H9 (cell line): ENCODE data around the gene TMEM9. TPM values are rescaled to one million over a fixed set of nuclear protein-coding genes. Genes with fewer than 3 reads are reported as not detected.

Experiments used
- DNase-seq: peaks from one replicate; pipeline ENCODE4 v3.0.0-alpha.2; 2017
- H2AFZ ChIP-seq: one replicate; pipeline ENCODE4 v1.6.1; 2013; ENCODE audit warnings: mild to moderate bottlenecking, low read length, control low read depth, moderate library complexity
- H2AK5ac ChIP-seq: 2 replicates; pipeline ENCODE4 v1.6.1; 2013; ENCODE audit warnings: low read length, control low read depth, mixed read lengths; ENCODE audit not compliant: insufficient read length
- H2BK120ac ChIP-seq: one replicate; pipeline ENCODE4 v1.6.1; 2013; ENCODE audit warnings: low read depth, mild to moderate bottlenecking, low read length, control low read depth, inconsistent platforms; ENCODE audit not compliant: poor library complexity, severe bottlenecking
- H2BK12ac ChIP-seq: 2 replicates; pipeline ENCODE4 v1.6.1; 2013; ENCODE audit warnings: low read length, control low read depth, mixed read lengths, low read depth; ENCODE audit not compliant: insufficient read length
- H2BK15ac ChIP-seq: 2 replicates; pipeline ENCODE4 v1.6.1; 2013; ENCODE audit warnings: low read depth, low read length, control low read depth
- H2BK20ac ChIP-seq: one replicate; pipeline ENCODE4 v1.6.1; 2013; ENCODE audit warnings: low read depth, mild to moderate bottlenecking, low read length, control low read depth, inconsistent platforms; ENCODE audit not compliant: poor library complexity, severe bottlenecking
- H2BK5ac ChIP-seq: 2 replicates; pipeline ENCODE4 v1.6.1; 2013; ENCODE audit warnings: low read length, control low read depth, mixed read lengths; ENCODE audit not compliant: insufficient read length
- H3K14ac ChIP-seq: 2 replicates; pipeline ENCODE4 v1.6.1; 2013; ENCODE audit warnings: low read length, control low read depth; ENCODE audit not compliant: insufficient read depth
- H3K18ac ChIP-seq: 2 replicates; pipeline ENCODE4 v1.6.1; 2013; ENCODE audit warnings: low read depth, mild to moderate bottlenecking, mixed read lengths, low read length, control low read depth; ENCODE audit not compliant: insufficient read length
- H3K23ac ChIP-seq: 2 replicates; pipeline ENCODE4 v1.6.1; 2013; ENCODE audit warnings: low read length, control low read depth, mixed read lengths, low read depth; ENCODE audit not compliant: insufficient read length
- H3K23me2 ChIP-seq: 2 replicates; pipeline ENCODE4 v1.6.1; 2013; ENCODE audit warnings: low read depth, mild to moderate bottlenecking, mixed read lengths, low read length, control low read depth; ENCODE audit not compliant: insufficient read length, poor library complexity, severe bottlenecking
- H3K27ac ChIP-seq: 2 replicates; pipeline ENCODE4 v1.5.1; 2013; ENCODE audit warnings: low read length, control low read depth, mixed read lengths, low read depth; ENCODE audit not compliant: insufficient read length
- H3K27me3 ChIP-seq: 2 replicates; pipeline ENCODE4 v1.6.1; 2013; ENCODE audit warnings: low read length, control low read depth, inconsistent platforms; ENCODE audit not compliant: insufficient read depth
- H3K4ac ChIP-seq: 2 replicates; pipeline ENCODE4 v1.6.1; 2013; ENCODE audit warnings: low read depth, mild to moderate bottlenecking, control low read depth, inconsistent platforms, low read length, moderate library complexity
- H3K4me1 ChIP-seq: 2 replicates; pipeline ENCODE4 v1.6.1; 2013; ENCODE audit warnings: low read length, control low read depth, inconsistent platforms; ENCODE audit not compliant: insufficient read depth
- H3K4me2 ChIP-seq: 2 replicates; pipeline ENCODE4 v1.6.1; 2013; ENCODE audit warnings: low read length, control low read depth, mixed read lengths; ENCODE audit not compliant: insufficient read length, insufficient read depth
- H3K56ac ChIP-seq: 2 replicates; pipeline ENCODE4 v1.6.1; 2013; ENCODE audit warnings: low read depth, mild to moderate bottlenecking, mixed read lengths, low read length, control low read depth; ENCODE audit not compliant: insufficient read length
- H3K79me1 ChIP-seq: 2 replicates; pipeline ENCODE4 v1.6.1; 2013; ENCODE audit warnings: low read depth, mild to moderate bottlenecking, moderate library complexity, low read length, control low read depth, inconsistent platforms; ENCODE audit not compliant: insufficient read depth, poor library complexity, severe bottlenecking
- H3K79me2 ChIP-seq: 2 replicates; pipeline ENCODE4 v1.6.1; 2013; ENCODE audit warnings: low read length, control low read depth, inconsistent platforms; ENCODE audit not compliant: insufficient read depth
- H3K9ac ChIP-seq: 2 replicates; pipeline ENCODE4 v1.6.1; 2013; ENCODE audit warnings: low read length, control low read depth, mixed read lengths; ENCODE audit not compliant: insufficient read length; ENCODE audit errors: extremely low read depth
- H3K9me3 ChIP-seq: one replicate; pipeline ENCODE4 v1.6.1; 2013; ENCODE audit warnings: low read depth, low read length, inconsistent platforms; ENCODE audit not compliant: control insufficient read depth
- H3T11ph ChIP-seq: one replicate; pipeline ENCODE4 v1.6.1; 2013; ENCODE audit warnings: mild to moderate bottlenecking, low read length, control low read depth, inconsistent platforms
- H4K20me1 ChIP-seq: one replicate; pipeline ENCODE4 v1.6.1; 2013; ENCODE audit not compliant: control insufficient read depth, insufficient read length, insufficient read depth
- H4K5ac ChIP-seq: 2 replicates; pipeline ENCODE4 v1.6.1; 2013; ENCODE audit warnings: low read depth, mild to moderate bottlenecking, mixed read lengths, low read length, control low read depth; ENCODE audit not compliant: insufficient read length
- H4K8ac ChIP-seq: replicated peaks from 2 replicates; pipeline ENCODE4 v1.6.1; 2013; ENCODE audit warnings: low read length, control low read depth, mixed read lengths, low read depth; ENCODE audit not compliant: insufficient read length
- H4K91ac ChIP-seq: 2 replicates; pipeline ENCODE4 v1.6.1; 2013; ENCODE audit warnings: low read depth, mild to moderate bottlenecking, moderate library complexity, mixed read lengths, low read length, control low read depth; ENCODE audit not compliant: insufficient read length
- H3K27ac Mint-ChIP-seq, 3 experiments: 2 replicates in 2 of 3; 3 replicates in 1 of 3; pipeline ENCODE4 v1.8.0; 2020 to 2021; ENCODE audit warnings: mixed read lengths in 3 of 3, mild to moderate bottlenecking in 1 of 3, moderate library complexity in 1 of 3
- H3K27me3 Mint-ChIP-seq: 2 replicates; pipeline ENCODE4 v1.8.0; 2021; ENCODE audit warnings: low read depth, mild to moderate bottlenecking, moderate library complexity, mixed read lengths
- H3K36me3 Mint-ChIP-seq, 3 experiments: 2 replicates in 2 of 3; 3 replicates in 1 of 3; pipeline ENCODE4 v1.8.0; 2020 to 2021; ENCODE audit warnings: low read depth in 3 of 3, mixed read lengths in 3 of 3; ENCODE audit not compliant: insufficient read depth in 1 of 3
- H3K4me1 Mint-ChIP-seq, 2 experiments: 2 replicates each; pipeline ENCODE4 v1.8.0; 2020; ENCODE audit warnings: mixed read lengths in 2 of 2
- H3K4me3 Mint-ChIP-seq, 2 experiments: 2 replicates in 1 of 2; 3 replicates in 1 of 2; pipeline ENCODE4 v1.8.0; 2020 to 2021; ENCODE audit warnings: mild to moderate bottlenecking in 2 of 2, mixed read lengths in 2 of 2, moderate library complexity in 1 of 2
- H3K9me3 Mint-ChIP-seq, 2 experiments: 2 replicates in 1 of 2; 3 replicates in 1 of 2; pipeline ENCODE4 v1.8.0; 2020; ENCODE audit warnings: mild to moderate bottlenecking in 2 of 2, mixed read lengths in 2 of 2, moderate library complexity in 1 of 2
- CTCF ChIP-seq: fragments of 200-600 bp; sonication (generic); conservative IDR thresholded peaks from 3 replicates; pipeline ENCODE4 v1.8.0; 2021; ENCODE audit warnings: antibody characterized with exemption, mild to moderate bottlenecking
- WGBS: extraction: QIAGEN DNeasy Blood & Tissue Kit; methylation state at CpG from one replicate; pipeline ENCODE4 v1.1.7; 2013; ENCODE audit warnings: missing lambda C conversion rate, low lambda C conversion rate, mixed read lengths; ENCODE audit not compliant: insufficient read length; ENCODE audit errors: extremely low coverage; 5-methylcytosine and 5-hydroxymethylcytosine counted together
- total RNA-seq: library from RNA; stranded (reverse); gene quantifications from 2 replicates; pipeline ENCODE4 v1.2.1, GENCODE V29; 2021

The TMEM9 gene
- total RNA-seq, 1 experiment from 2014 or later, result 93.4 TPM

- no peak overlapping the region for H2AFZ ChIP-seq
- Mint-ChIP-seq H3K27ac (no peak overlapping the region), H3K4me1 (peaks cover 13 to 24% of the 10 kb centered on the region in 2 experiments), H3K36me3 (no peaks in the 10 kb centered on the region), H3K27me3 (peaks cover 33% of the 10 kb centered on the region), H3K4me3 (no peak overlapping the region), H3K9me3 (no peaks in the 10 kb centered on the region)
- H3T11ph ChIP-seq, result no peak overlapping the region
- no CpG with 5 or more reads among the region's 1 CpG for WGBS
- no peaks in the 10 kb centered on the region for H3K79me2 ChIP-seq
- TF ChIP-seq CTCF, result no peak
- H2AK5ac ChIP-seq, result no peak overlapping the region
- H3K4me2 ChIP-seq, result no peak overlapping the region
- no peak overlapping the region for H3K9ac ChIP-seq
- H2BK5ac ChIP-seq, result no peak overlapping the region
- H3K18ac ChIP-seq, result no peak overlapping the region
- no peak overlapping the region for H3K4ac ChIP-seq
- DNase-seq, result no peak
- H3K27me3 ChIP-seq, result no peaks in the 10 kb centered on the region
- H2BK20ac ChIP-seq, result no peak overlapping the region
- peaks cover 2% of the 10 kb centered on the region for H4K20me1 ChIP-seq
- H4K8ac ChIP-seq, result no peak overlapping the region
- H2BK120ac ChIP-seq, result no peak overlapping the region
- H3K14ac ChIP-seq, result no peak overlapping the region
- H3K23ac ChIP-seq, result no peak overlapping the region
- H3K79me1 ChIP-seq, result no peaks in the 10 kb centered on the region
- H2BK15ac ChIP-seq, result no peak overlapping the region
- no peaks in the 10 kb centered on the region for H3K9me3 ChIP-seq
- no peaks in the 10 kb centered on the region for H3K4me1 ChIP-seq
- no peak overlapping the region for H2BK12ac ChIP-seq
- H3K56ac ChIP-seq, result no peak overlapping the region
- no peaks in the 10 kb centered on the region for H3K23me2 ChIP-seq
- H4K91ac ChIP-seq, result no peak overlapping the region
- H3K27ac ChIP-seq, result no peak overlapping the region
- H4K5ac ChIP-seq, result no peak overlapping the region
Measured at GRCh38 chr1:201123866-201124265, 30.4 kb downstream of the TMEM9 start.
